Sigmoid colon (tissue), 4 donors: ENCODE measurements around the gene CENATAC.

Experiments used
- CTCF ChIP-seq, 4 experiments: fragments of 450-650 bp in 3 of 4; fragments of 200-600 bp in 1 of 4; IDR thresholded peaks; one replicate each; pipeline ENCODE4 v1.5.1; 2016 to 2019; ENCODE audit warnings: antibody characterized with exemption in 4 of 4, mild to moderate bottlenecking in 3 of 4, moderate library complexity in 2 of 4
- POLR2AphosphoS5 ChIP-seq, 4 donors: sonication (generic); formaldehyde crosslinking; IDR thresholded peaks; one replicate each; pipeline ENCODE4 v1.6.1; 2017; ENCODE audit warnings: antibody characterized with exemption in 4 of 4

DNA sequence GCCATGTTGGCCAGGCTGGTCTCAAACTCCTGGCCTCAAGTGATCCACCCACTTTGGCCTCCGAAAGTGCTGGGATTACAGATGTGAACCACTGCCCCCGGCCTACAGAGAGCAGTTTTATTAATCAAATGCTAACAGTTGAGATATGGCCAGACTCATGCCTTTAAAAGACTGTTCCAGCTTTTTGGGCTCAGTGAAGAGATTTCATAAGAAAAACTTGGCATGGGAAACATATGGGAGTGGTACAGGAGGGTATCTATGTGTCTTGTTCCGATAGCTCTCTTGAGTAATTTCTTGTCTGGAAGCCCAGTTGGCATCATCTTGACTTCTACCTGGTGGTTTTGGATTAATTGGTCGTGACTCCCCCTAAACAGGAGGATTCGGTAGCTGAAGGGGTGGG is 40.9 kb downstream of the CENATAC start:
- TF ChIP-seq CTCF (IDR thresholded peaks at IDR 0.05) (no peak), POLR2AphosphoS5 (IDR thresholded peaks at IDR 0.05) (no peak)
